Ovary (tissue), 3 donors: ENCODE results near the gene CARM1.

Source experiments
- EP300 ChIP-seq: sonication (generic); formaldehyde crosslinking; IDR thresholded peaks from one replicate; pipeline ENCODE4 v1.6.1; 2017; ENCODE audit warnings: antibody characterized with exemption
- POLR2A ChIP-seq: fragments of 450-650 bp; IDR thresholded peaks from one replicate; pipeline ENCODE4 v1.6.1; 2017; ENCODE audit warnings: antibody characterized with exemption, mild to moderate bottlenecking, moderate library complexity
- TF ChIP-seq, protein P1 (sequence below), 3 donors: fragments of 450-650 bp in 2 of 3; fragments of 200-600 bp in 1 of 3; IDR thresholded peaks; one replicate each; pipeline versions ENCODE4 v1.5.1 to v1.8.0; 2016 to 2022; ENCODE audit warnings: antibody characterized with exemption in 3 of 3, mild to moderate bottlenecking in 1 of 3
- donor health status: DM: no; HTN: no; CAD: no.

DNA sequence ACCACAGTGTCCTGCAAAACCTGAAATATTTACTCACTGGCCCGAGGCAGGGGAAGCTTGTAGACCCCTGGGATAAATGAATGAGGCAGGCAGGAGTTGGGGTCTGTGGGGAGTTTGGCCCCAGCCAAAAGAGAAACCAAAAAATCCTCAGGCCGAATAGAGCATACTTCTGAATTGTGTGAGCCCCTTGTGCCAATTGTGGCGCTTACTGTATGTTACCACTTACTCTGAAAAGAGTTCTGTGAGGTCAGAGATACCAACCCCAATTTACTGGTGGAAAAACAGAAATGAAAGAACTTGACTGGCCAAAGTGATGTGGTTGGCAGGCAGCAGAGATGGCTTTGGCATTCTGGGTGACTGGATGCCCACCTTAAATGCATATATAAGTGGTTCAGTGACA lies 6.9 kb downstream of the CARM1 start:
- TF ChIP-seq, protein P1, sequence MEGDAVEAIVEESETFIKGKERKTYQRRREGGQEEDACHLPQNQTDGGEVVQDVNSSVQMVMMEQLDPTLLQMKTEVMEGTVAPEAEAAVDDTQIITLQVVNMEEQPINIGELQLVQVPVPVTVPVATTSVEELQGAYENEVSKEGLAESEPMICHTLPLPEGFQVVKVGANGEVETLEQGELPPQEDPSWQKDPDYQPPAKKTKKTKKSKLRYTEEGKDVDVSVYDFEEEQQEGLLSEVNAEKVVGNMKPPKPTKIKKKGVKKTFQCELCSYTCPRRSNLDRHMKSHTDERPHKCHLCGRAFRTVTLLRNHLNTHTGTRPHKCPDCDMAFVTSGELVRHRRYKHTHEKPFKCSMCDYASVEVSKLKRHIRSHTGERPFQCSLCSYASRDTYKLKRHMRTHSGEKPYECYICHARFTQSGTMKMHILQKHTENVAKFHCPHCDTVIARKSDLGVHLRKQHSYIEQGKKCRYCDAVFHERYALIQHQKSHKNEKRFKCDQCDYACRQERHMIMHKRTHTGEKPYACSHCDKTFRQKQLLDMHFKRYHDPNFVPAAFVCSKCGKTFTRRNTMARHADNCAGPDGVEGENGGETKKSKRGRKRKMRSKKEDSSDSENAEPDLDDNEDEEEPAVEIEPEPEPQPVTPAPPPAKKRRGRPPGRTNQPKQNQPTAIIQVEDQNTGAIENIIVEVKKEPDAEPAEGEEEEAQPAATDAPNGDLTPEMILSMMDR (IDR thresholded peaks at IDR 0.05), result no peak
- TF ChIP-seq POLR2A, result no peak
- TF ChIP-seq EP300, result no peak
